ENCODE results near the gene IFT80. TPM values are rescaled to one million over a fixed set of nuclear protein-coding genes. Genes with fewer than 3 reads are reported as not detected.

IFT80 gene
- total RNA-seq, 2 donors from 2014 or later, result 44.1 to 61.4 TPM

DNA sequence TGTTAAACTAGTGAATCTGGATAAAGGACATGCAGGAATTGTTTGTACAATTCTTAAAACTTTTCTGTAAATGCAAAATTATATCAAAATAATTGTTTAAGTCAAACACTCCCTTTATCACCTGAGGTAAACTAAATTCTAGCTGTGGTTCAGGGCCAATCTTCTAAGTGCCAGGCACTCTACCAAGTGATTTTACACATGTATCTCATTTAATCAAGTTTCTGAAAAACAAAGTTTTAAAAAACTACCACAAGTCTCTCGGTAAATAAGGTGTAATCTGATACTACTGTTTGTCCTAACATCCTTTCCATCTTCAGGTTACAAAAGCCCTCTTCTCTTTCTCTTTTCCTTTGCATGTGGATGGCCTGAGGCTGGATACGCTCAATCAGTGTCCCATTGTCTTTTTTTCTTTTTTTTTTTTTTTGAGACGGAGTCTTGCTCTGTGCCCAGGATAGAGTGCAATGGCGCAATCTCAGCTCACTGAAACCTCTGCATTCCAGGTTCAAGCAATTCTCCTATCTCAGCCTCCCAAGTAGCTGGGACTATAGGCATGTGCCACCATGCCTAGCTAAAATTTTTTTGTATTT is 19.3 kb downstream of the IFT80 start:
- ATAC-seq (ENCODE audit: insufficient number of reproducible peaks, low FRiP score, low read depth), result no peak
- H3K36me3 ChIP-seq, result no peaks in the 10 kb centered on the region

DNA sequence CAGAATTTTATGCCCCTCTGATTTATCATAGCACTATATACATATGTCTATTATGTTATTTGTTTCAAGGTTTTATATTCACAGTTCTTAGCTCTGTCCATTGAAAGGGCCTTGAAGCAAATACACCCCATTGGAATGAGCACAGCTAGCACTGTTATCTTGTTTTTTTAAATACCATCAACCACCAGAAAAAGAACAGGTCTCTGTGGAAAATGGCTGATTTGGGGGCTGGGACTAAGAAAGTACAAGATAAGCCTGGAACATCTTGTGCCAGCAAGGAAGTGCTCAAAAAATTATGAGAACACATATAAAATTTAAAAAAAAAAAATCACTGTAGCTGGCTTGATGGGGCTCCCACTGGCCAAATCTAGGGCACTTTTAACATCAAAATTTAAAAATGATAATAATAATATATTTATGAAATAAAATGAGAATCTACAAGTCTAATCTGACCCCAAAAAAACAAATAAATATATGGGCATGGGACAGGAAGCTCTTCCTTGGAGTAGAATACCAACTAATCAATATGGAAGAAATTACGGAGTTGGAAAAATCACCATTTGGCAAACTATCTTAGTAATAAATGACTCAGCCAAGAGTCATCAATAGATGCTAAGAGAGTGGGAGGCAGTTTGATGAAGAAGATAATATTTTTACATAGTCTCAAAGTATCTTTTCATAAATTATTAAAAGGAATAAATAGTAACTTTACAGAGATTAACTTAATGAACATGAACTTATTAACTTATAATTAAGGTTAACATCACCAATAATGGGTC is 20.5 kb downstream of the IFT80 start:
- H3K27ac ChIP-seq, result no peak overlapping the region
- DNase-seq (ENCODE audit: low spot score) (no peak), ATAC-seq (ENCODE audit: insufficient number of reproducible peaks, low FRiP score, low read depth) (no peak)
- no peak overlapping the region for H3K4me3 ChIP-seq
- H3K36me3 ChIP-seq, result peaks cover 6% of the 10 kb centered on the region
- TF ChIP-seq, protein P1, sequence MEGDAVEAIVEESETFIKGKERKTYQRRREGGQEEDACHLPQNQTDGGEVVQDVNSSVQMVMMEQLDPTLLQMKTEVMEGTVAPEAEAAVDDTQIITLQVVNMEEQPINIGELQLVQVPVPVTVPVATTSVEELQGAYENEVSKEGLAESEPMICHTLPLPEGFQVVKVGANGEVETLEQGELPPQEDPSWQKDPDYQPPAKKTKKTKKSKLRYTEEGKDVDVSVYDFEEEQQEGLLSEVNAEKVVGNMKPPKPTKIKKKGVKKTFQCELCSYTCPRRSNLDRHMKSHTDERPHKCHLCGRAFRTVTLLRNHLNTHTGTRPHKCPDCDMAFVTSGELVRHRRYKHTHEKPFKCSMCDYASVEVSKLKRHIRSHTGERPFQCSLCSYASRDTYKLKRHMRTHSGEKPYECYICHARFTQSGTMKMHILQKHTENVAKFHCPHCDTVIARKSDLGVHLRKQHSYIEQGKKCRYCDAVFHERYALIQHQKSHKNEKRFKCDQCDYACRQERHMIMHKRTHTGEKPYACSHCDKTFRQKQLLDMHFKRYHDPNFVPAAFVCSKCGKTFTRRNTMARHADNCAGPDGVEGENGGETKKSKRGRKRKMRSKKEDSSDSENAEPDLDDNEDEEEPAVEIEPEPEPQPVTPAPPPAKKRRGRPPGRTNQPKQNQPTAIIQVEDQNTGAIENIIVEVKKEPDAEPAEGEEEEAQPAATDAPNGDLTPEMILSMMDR (IDR thresholded peaks at IDR 0.05), result no peak
- H3K27me3 ChIP-seq (replicated peaks; ENCODE audit: insufficient read depth), result no peaks in the 10 kb centered on the region
- peaks cover 7 to 12% of the 10 kb centered on the region in 2 donors for H3K4me1 ChIP-seq (ENCODE audit: control insufficient read depth in 1 of 2, low read depth in 2 of 2)
- H3K9me3 ChIP-seq, result no peaks in the 10 kb centered on the region

More for the DNA sequence above, 19.3 kb downstream of the IFT80 start:
- no peak overlapping the region for H3K27ac ChIP-seq
- no peak overlapping the region for H3K4me3 ChIP-seq
- H3K27me3 ChIP-seq (replicated peaks; ENCODE audit: insufficient read depth), result no peaks in the 10 kb centered on the region
- TF ChIP-seq, protein P1 (IDR thresholded peaks at IDR 0.05), result no peak
- peaks cover 5 to 7% of the 10 kb centered on the region in 2 donors for H3K4me1 ChIP-seq (ENCODE audit: control insufficient read depth in 1 of 2, low read depth in 2 of 2)
- H3K9me3 ChIP-seq, result no peaks in the 10 kb centered on the region
- DNase-seq (ENCODE audit: low spot score), result no peak

DNA sequence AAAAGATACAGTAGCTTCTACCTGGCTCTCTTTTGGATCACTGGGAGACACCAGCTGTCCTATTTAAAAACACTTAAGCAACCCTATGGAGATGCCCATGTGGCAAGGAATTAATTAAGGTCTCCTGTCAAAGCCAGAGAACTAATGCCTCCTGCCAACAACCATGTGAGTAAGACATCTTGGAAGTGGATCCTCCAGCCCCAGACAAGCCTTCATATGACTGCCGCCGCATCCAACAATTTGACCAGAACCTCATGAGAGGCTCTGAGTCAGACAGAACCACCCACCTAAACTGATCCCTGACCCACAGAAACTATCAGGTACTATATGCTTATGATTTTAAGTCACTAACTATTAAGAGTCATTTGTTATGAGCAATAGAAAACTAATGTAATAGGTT is 22.3 kb downstream of the IFT80 start:
- TF ChIP-seq, protein P1 (IDR thresholded peaks at IDR 0.05), result no peak
- Histone ChIP-seq H3K4me1 (ENCODE audit: control insufficient read depth in 1 of 2, low read depth in 2 of 2) (peaks cover 7 to 12% of the 10 kb centered on the region in 2 donors), H3K4me3 (no peak overlapping the region), H3K36me3 (peaks cover 6% of the 10 kb centered on the region), H3K27ac (no peak overlapping the region), H3K27me3 (replicated peaks; ENCODE audit: insufficient read depth) (no peaks in the 10 kb centered on the region), H3K9me3 (no peaks in the 10 kb centered on the region)
- ATAC-seq (ENCODE audit: insufficient number of reproducible peaks, low FRiP score, low read depth) (no peak), DNase-seq (ENCODE audit: low spot score) (no peak)

DNA sequence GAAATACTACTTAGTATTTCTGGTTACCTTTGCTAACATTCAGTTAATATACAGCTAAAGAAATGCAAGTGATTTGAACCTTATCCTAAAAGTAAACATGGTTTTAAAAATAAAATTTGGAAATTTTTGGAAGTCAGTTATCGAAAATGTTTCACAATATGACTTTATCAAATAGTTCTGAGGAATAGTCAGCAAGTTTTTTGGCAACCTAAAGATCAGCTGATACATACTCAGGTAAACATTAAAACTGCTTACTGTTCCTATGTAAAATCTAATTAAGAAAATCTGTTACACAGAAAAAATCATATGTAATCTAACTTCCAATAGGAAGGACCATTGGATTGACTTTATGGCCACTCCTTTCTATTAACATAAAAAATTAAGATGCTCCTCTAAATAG is 24.1 kb downstream of the IFT80 start:
- DNase-seq (ENCODE audit: low spot score), result no peak
- TF ChIP-seq, protein P1 (IDR thresholded peaks at IDR 0.05), result no peak
- peaks cover 6% of the 10 kb centered on the region for H3K36me3 ChIP-seq
- H3K27me3 ChIP-seq (replicated peaks; ENCODE audit: insufficient read depth), result no peaks in the 10 kb centered on the region
- ATAC-seq (ENCODE audit: insufficient number of reproducible peaks, low FRiP score, low read depth), result no peak
- H3K4me1 ChIP-seq (ENCODE audit: control insufficient read depth in 1 of 2, low read depth in 2 of 2), result peaks cover 7 to 12% of the 10 kb centered on the region in 2 donors
- H3K27ac ChIP-seq, result peak overlapping the region in 1 of 2 donors; percentile 24
- H3K9me3 ChIP-seq, result no peaks in the 10 kb centered on the region
- no peak overlapping the region for H3K4me3 ChIP-seq

DNA sequence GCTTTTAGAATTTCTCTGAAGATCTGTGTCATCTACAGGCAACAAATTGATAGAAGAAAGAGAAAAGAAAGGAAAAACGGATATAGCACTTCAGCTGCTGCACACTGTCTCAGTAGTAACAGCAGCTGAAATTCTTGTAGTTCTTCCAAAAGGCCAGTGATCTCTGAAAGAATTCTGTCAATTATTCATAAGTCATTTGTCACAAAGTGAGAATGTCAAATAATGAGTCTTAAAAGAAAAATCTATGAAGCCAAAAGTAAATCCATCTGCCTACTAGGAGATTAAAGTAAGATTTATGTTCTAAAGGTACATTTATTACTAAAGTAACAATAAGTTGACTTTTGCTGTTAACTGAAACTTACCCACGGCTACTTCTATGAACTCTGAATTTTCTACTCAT is 24.6 kb downstream of the IFT80 start:
- H3K9me3 ChIP-seq, result no peaks in the 10 kb centered on the region
- no peak for DNase-seq (ENCODE audit: low spot score)
- no peaks in the 10 kb centered on the region for H3K27me3 ChIP-seq (replicated peaks; ENCODE audit: insufficient read depth)
- peaks cover 6% of the 10 kb centered on the region for H3K36me3 ChIP-seq
- H3K4me3 ChIP-seq, result no peak overlapping the region
- TF ChIP-seq, protein P1 (IDR thresholded peaks at IDR 0.05), result no peak
- H3K4me1 ChIP-seq (ENCODE audit: control insufficient read depth in 1 of 2, low read depth in 2 of 2), result peaks cover 7 to 12% of the 10 kb centered on the region in 2 donors
- ATAC-seq (ENCODE audit: insufficient number of reproducible peaks, low FRiP score, low read depth), result no peak
- H3K27ac ChIP-seq, result peak overlapping the region in 1 of 2 donors; percentile 24
